ENCODE measurements around the gene MAP1S.

Gene MAP1S

DNA sequence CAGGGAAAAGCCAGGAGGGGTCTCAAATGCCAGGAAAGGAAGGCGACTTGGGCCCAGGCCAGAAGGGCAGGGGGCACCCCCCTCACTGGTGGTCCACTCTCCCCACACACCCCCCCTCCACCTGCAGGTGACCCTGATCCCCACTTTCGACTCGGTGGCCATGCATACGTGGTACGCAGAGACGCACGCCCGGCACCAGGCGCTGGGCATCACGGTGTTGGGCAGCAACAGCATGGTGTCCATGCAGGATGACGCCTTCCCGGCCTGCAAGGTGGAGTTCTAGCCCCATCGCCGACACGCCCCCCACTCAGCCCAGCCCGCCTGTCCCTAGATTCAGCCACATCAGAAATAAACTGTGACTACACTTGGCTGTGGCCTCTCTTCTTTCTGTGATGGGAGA lies 14.9 kb downstream of the MAP1S start:
- no peaks in the 10 kb centered on the region for H3K27me3 ChIP-seq (ENCODE audit: control insufficient read depth, low read length)
- H3K9me3 ChIP-seq (ENCODE audit: control insufficient read depth, insufficient read depth, low read length): no peaks in the 10 kb centered on the region
- no peaks in the 10 kb centered on the region for H3K9me2 ChIP-seq (replicated peaks; ENCODE audit: control insufficient read depth, low read length)
- H3K4me1 ChIP-seq (ENCODE audit: control insufficient read depth, low read length): peaks cover 15% of the 10 kb centered on the region
- TF ChIP-seq, protein P1, sequence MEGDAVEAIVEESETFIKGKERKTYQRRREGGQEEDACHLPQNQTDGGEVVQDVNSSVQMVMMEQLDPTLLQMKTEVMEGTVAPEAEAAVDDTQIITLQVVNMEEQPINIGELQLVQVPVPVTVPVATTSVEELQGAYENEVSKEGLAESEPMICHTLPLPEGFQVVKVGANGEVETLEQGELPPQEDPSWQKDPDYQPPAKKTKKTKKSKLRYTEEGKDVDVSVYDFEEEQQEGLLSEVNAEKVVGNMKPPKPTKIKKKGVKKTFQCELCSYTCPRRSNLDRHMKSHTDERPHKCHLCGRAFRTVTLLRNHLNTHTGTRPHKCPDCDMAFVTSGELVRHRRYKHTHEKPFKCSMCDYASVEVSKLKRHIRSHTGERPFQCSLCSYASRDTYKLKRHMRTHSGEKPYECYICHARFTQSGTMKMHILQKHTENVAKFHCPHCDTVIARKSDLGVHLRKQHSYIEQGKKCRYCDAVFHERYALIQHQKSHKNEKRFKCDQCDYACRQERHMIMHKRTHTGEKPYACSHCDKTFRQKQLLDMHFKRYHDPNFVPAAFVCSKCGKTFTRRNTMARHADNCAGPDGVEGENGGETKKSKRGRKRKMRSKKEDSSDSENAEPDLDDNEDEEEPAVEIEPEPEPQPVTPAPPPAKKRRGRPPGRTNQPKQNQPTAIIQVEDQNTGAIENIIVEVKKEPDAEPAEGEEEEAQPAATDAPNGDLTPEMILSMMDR (IDR thresholded peaks at IDR 0.05; ENCODE audit: low read depth, low read length, poor library complexity, severe bottlenecking): no peak
- no peak for TF ChIP-seq EZH2phosphoT487 (IDR thresholded peaks at IDR 0.05; ENCODE audit: borderline replicate concordance, low read length)
- H3K79me2 ChIP-seq (ENCODE audit: control insufficient read depth, low read length): peaks cover 26% of the 10 kb centered on the region
- no peak overlapping the region for H3K4me3 ChIP-seq (ENCODE audit: low read length)
- H3K36me3 ChIP-seq (ENCODE audit: control insufficient read depth, low read length): peaks cover 57% of the 10 kb centered on the region
- H4K20me1 ChIP-seq (ENCODE audit: control insufficient read depth, insufficient read depth, low read depth, low read length): no peaks in the 10 kb centered on the region
- H3K4me2 ChIP-seq (ENCODE audit: low read length): no peak overlapping the region
- peaks cover 11% of the 10 kb centered on the region; the same call in 1 of the 2 replicates for H3F3A ChIP-seq (ENCODE audit: control insufficient read depth, insufficient read depth)
- H3K27ac ChIP-seq (ENCODE audit: low read depth, low read length): no peak overlapping the region

GRCh38 chr19:17735410-17735809 lies 16.1 kb downstream of the MAP1S start:
- peaks cover 20% of the 10 kb centered on the region for H3K79me2 ChIP-seq (ENCODE audit: control insufficient read depth, low read length)
- H4K20me1 ChIP-seq (ENCODE audit: control insufficient read depth, insufficient read depth, low read depth, low read length): no peaks in the 10 kb centered on the region
- no peak for TF ChIP-seq EZH2phosphoT487 (IDR thresholded peaks at IDR 0.05; ENCODE audit: borderline replicate concordance, low read length)
- TF ChIP-seq, protein P1 (IDR thresholded peaks at IDR 0.05; ENCODE audit: low read depth, low read length, poor library complexity, severe bottlenecking): no peak
- H3K4me3 ChIP-seq (ENCODE audit: low read length): no peak overlapping the region
- no peaks in the 10 kb centered on the region for H3K9me3 ChIP-seq (ENCODE audit: control insufficient read depth, insufficient read depth, low read length)
- peaks cover 26% of the 10 kb centered on the region for H3K4me1 ChIP-seq (ENCODE audit: control insufficient read depth, low read length)
- no peak overlapping the region for H3K4me2 ChIP-seq (ENCODE audit: low read length)
- H3K27me3 ChIP-seq (ENCODE audit: control insufficient read depth, low read length): no peaks in the 10 kb centered on the region
- no peak overlapping the region for H3K27ac ChIP-seq (ENCODE audit: low read depth, low read length)
- peaks cover 46% of the 10 kb centered on the region for H3K36me3 ChIP-seq (ENCODE audit: control insufficient read depth, low read length)
- H3F3A ChIP-seq (ENCODE audit: control insufficient read depth, insufficient read depth): peaks cover 11% of the 10 kb centered on the region; the same call in 1 of the 2 replicates
- no peaks in the 10 kb centered on the region for H3K9me2 ChIP-seq (replicated peaks; ENCODE audit: control insufficient read depth, low read length)

DNA sequence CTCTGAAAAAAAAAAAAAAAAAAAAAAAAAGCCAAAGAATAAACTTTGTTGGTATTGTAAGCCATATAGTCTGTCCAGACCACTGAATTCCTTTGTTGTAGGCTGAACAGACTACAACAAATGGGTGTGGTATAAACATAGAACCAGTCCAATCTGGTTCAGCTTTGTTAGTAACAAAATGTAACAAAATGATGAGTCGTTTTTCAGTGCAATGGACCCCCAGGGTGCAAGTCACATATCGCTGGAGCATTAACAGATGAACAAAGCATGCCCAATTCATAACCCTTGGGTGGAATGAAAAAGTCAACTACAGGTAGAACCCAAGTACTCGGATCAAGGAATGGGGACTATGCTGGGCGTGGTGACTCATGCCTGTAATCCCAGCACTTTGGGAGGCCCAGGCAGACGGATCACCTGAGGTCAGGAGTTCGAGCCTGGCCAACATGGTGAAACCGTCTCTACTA lies 18.4 kb downstream of the MAP1S start:
- TF ChIP-seq, protein P1 (IDR thresholded peaks at IDR 0.05; ENCODE audit: low read depth, low read length, poor library complexity, severe bottlenecking): no peak
- Histone ChIP-seq H3K79me2 (ENCODE audit: control insufficient read depth, low read length) (peaks cover under 1% of the 10 kb centered on the region), H3K4me3 (ENCODE audit: low read length) (no peak overlapping the region), H3K4me2 (ENCODE audit: low read length) (no peak overlapping the region), H3K9me2 (replicated peaks; ENCODE audit: control insufficient read depth, low read length) (no peaks in the 10 kb centered on the region), H3K36me3 (ENCODE audit: control insufficient read depth, low read length) (peaks cover 26% of the 10 kb centered on the region), H3K27ac (ENCODE audit: low read depth, low read length) (no peak overlapping the region), H3K4me1 (ENCODE audit: control insufficient read depth, low read length) (peaks cover 40% of the 10 kb centered on the region), H4K20me1 (ENCODE audit: control insufficient read depth, insufficient read depth, low read depth, low read length) (no peaks in the 10 kb centered on the region), H3K27me3 (ENCODE audit: control insufficient read depth, low read length) (no peaks in the 10 kb centered on the region), H3F3A (ENCODE audit: control insufficient read depth, insufficient read depth) (peaks cover 11% of the 10 kb centered on the region; the same call in 1 of the 2 replicates), H3K9me3 (ENCODE audit: control insufficient read depth, insufficient read depth, low read length) (no peaks in the 10 kb centered on the region)

All from DOHH2 (cell line).